IPS-11a (cell line): Measurements from ENCODE around the gene SLC30A2.

Source experiments
- H3K4me3 ChIP-seq: one replicate; pipeline ENCODE4 v1.5.1; 2013; ENCODE audit warnings: low read depth, low read length, control low read depth

SLC30A2 gene

GRCh38 chr1:26041978-26042377 lies 3.9 kb downstream of the SLC30A2 start:
- no peak overlapping the region for H3K4me3 ChIP-seq

- H3K4me3 ChIP-seq: no peak overlapping the region
Observed at GRCh38 chr1:26041401-26041800, 4.5 kb downstream of the SLC30A2 start.

GRCh38 chr1:26038904-26039303 lies 7.0 kb downstream of the SLC30A2 start:
- H3K4me3 ChIP-seq: no peak overlapping the region

- no peak overlapping the region for H3K4me3 ChIP-seq
Observed at GRCh38 chr1:26038477-26038876, 7.4 kb downstream of the SLC30A2 start.

GRCh38 chr1:26037904-26038303 lies 8.0 kb downstream of the SLC30A2 start:
- H3K4me3 ChIP-seq: no peak overlapping the region

- H3K4me3 ChIP-seq: no peak overlapping the region
Observed at GRCh38 chr1:26036756-26037281, 9.1 kb downstream of the SLC30A2 start.

DNA sequence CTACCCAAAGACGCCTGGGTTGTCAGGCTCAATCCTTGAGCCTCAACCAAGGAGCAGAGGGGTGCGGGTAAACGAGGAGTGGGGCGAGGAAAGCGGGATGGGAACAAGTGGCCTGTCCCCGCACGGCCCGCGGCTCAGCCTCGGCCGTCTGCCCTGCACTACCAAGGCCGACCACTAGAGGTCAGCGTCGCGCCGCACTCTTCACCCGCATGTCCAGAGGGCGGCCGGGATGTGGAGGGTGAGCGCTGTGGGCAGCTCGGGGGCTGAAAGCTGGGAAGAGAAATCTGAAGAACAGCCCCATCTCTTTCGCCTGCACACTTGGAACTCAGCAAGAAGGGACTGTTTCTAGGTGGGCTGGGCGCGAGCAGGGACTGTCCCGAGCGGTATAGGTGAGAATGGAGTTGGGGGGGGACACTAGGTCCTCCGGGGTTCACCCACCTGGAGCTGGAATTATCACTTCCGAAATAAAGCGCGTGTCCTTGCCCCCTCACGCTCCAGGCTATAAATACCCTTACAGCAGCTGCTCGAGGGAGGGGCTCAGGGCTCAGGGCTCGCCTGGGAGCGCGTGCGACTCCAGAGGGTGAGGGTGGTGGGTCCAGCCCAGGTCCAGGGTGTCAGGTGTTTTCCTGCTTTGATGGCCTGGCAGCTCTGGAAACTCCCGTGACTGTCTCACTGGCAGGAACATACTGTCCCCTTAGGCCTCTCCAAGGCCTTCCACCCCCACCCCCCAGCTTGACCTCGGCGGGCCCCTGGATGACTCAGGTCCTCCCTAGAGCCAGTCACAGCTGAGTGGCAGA lies 9.8 kb downstream of the SLC30A2 start:
- peak overlapping the region; percentile 72 for H3K4me3 ChIP-seq

DNA sequence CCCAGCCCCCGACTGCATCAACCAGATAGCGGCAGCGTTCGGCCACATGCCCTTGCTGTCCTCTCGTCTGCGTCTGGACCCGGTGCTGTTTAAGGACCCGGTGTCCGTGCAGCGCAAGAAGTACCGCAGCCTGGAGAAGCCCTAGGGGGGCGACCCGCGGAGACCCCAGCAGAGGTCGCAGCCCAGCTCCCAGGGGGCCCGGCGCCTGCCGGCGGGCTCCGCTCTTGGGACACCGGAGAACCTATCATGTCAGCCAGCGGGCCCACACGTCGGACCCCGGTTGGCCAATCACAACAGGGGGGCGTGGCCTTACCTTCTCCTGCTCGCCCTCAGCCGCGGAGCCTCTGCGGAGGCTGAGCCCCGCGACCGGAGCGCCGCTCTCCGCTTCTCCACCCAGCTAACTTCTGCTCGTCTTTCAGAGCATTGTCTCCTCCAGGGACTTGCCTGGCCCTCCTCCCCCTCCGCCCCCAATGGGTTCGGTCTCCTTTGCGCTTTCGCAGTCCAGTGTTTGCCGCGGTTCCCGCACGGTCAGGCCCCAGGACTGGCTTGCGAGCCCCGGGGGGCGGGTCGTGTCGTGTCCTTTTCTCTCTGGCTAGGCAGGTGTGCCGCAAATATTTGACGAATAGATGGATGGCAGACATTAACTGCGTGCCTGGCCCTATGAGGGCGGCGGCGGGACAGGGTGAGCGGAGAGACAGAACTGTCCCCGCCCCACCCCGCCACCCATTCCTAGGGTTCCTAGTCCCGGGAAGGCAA lies 10.5 kb downstream of the SLC30A2 start:
- H3K4me3 ChIP-seq: peak overlapping the region; percentile 72

DNA sequence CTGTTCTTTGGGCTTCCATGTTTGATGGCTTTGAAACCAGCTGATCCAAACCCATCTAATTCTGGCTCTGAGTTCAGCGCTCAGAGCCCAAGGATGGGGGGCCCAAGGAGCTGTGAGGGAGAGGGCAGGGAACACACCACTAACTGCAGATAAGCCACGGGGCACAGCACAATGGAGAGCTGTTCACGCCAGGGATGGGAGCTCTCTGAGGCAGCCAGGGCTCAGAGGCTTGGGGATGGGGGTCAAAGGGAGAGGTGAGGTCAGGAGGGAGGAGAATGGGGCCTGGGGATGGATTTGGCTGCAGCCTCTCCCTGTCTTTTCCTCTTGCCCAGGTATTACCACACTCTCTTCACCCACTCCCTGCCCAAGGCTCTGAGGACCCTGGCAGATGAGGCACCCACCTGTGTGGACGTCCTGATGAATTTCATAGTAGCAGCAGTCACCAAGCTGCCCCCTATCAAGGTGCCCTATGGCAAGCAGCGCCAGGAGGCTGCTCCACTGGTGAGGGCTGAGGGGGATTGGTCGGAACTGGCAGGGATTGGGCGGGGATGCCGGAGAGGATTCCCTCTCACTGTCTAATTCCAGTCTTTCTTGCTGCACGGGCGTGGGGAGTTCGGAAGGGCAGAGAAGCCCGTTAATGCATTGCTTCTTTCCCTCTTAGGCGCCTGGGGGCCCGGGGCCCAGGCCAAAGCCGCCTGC lies 11.3 kb downstream of the SLC30A2 start:
- peak overlapping the region; percentile 72 for H3K4me3 ChIP-seq

GRCh38 chr1:26032656-26033357 lies 13.1 kb downstream of the SLC30A2 start:
- H3K4me3 ChIP-seq: no peak overlapping the region

- no peak overlapping the region for H3K4me3 ChIP-seq
Observed at GRCh38 chr1:26031611-26032220, 14.2 kb downstream of the SLC30A2 start.

DNA sequence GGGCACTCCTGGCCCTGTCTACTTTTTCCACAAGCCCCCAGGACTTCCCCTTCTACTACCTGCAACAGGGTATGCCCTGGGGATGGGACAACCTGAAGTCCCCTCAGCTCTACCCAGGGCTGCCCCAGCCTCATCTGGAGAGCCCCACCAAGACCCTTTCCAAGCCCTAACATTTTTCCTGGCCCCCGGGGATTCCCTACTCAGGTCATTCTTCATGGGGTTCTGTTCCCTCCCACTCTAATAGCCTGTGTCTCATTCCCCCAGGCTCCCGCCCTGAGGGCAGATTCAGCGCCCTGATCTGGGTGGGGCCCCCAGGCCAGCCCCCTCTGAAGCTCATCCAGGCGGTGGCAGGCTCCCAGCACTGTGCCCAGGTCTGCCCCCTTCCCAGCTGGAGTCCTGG lies 14.7 kb downstream of the SLC30A2 start:
- H3K4me3 ChIP-seq: no peak overlapping the region

GRCh38 chr1:26029864-26030481 lies 15.9 kb downstream of the SLC30A2 start:
- no peak overlapping the region for H3K4me3 ChIP-seq

DNA sequence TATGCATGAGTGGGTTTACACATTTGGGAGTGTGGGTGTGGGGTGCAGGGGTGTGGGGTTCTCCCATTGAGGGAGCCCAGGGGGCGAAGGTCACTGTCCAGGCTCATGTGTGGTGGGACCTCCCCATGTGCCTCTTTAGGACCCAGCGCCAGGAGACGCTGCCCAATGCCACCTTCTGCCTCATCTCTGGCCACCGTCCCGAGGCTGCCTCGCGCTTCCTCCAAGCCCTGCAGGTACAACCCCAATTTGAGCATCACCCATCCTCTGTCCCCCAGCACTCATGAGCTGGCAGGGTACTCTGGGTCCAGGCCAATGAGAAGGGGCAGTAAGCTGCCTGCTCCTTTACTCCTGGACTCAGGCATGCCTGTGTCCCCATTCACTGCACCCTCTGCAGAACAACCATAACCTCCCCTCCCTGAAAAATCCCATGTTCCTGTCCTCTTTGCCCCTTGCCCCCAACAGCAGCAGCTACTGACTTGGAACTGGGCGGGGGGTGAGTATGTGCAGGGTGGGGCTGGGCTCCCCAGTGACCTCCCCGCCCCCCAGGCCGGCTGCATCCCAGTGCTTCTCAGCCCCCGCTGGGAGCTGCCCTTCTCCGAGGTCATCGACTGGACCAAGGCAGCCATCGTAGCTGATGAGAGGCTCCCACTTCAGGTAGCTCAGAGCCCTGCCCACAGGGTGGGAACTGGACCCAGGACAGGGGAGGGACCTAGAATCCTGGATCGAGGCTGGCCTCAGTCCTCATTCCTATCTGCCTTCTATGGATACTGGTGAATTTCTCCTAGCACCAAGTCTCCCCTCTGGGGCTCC lies 16.7 kb downstream of the SLC30A2 start:
- H3K4me3 ChIP-seq: no peak overlapping the region

GRCh38 chr1:26028490-26028980 lies 17.4 kb downstream of the SLC30A2 start:
- no peak overlapping the region for H3K4me3 ChIP-seq

DNA sequence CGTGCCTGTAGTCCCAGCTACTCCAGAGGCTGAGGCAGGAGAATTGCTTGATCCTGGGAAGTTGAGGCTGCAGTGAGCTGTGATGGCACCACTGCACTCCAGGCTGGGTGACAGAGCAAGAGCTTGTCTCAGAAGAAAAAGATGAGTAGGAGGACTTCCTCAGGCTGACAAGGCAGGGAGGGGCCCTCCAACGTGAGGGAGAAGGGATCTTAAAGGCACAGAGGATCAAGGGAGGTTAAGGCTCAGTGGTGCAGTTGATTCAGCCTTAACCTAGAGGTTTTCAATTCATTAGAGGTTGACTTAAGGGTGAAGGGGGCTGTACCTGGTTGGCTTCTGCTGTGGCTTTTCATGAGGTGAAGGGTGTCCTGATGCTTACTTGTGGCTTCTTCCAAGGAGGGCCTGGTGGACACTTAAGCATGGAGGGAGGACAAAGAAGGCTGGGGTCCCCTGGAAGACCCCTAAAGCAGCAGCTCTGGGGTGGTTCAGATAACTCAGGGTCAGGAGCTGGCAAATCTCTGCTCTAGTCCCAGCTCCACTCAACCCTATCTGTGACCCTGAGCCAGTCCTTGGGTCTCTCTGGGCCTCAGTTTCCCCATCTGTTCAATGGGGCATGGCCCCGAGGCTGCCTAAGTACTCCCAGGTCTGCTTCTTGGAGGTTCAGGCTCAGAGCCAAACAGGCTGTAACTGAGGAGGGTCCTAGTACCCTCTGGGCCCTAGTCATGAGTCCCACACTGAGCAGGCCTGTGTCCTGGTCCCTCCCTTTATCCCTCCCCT lies 18.0 kb downstream of the SLC30A2 start:
- no peak overlapping the region for H3K4me3 ChIP-seq

- H3K4me3 ChIP-seq: no peak overlapping the region
Observed at GRCh38 chr1:26025517-26025916, 20.4 kb downstream of the SLC30A2 start.

DNA sequence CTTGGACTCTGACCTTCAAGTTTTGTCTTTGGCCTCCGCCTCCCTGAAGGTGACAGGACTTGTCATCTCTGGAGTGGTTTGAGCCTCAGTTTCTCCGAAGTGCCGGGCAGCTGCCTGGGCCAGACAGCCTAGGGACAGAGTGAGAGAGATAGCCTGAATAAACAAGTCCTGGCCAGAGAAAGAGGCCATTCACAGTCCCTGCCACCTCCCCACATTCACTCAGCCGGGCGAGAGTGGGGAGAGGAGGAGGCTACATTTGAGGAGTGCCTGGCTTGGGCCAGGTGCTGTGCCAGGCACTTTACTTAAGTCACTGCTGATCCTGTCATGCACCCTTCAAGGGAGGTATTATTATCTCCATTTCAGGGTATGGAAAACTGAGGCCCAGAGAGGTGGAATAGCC lies 20.9 kb downstream of the SLC30A2 start:
- H3K4me3 ChIP-seq: no peak overlapping the region
